Left renal cortex interstitium (tissue), 4 donors: ENCODE measurements around the gene GRAP2. TPM values are rescaled to one million over a fixed set of nuclear protein-coding genes. Genes with fewer than 3 reads are reported as not detected.

Experiments used
- DNase-seq, 4 donors: peaks; one replicate each; pipeline ENCODE4 v3.0.0-alpha.2; 2013; ENCODE audit warnings: low read depth in 4 of 4, low spot score in 2 of 4, missing footprints in 1 of 4
- polyA plus RNA-seq, 4 donors: library from polyadenylated mRNA; unstranded; fragments of 120-200 nt; gene quantifications; one replicate each; pipeline ENCODE4 v1.2.1, GENCODE V29; 2013; ENCODE audit not compliant: insufficient read length in 4 of 4

The GRAP2 gene
- polyA plus RNA-seq, 4 donors = 0.76 to 1.3 (median 1.2) TPM

- DNase-seq = no peak
These were observed 107.2 kb downstream of the GRAP2 start for GRCh38 chr22:40007853-40008710.

DNA sequence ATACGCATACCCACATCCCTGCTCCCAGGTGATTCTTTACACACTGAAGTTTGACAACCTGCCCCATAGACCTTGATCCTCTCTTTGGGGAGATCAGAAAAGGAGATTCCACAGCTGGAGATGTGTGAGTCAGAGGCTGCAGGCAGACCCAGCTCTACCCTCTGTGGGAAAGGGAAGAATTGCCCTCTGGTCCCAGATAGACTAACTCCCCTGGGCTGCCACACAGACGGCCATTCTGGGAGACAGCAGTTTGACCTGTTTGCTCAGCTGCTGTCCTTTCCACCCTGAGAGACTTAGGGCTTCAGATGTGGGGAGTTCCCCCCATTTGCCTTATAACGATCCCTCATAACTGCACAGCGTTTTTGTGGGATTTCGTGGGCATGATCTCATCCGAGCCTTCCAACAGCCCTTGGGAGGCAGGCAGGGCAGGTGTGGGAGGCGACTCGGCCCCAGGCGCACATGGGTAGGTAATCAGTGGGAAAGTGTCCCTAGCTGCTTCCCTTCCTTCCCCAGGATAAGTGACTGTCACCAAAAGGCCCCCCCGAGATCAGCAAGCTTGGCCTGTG, 107.9 kb downstream of the GRAP2 start:
- no peak for DNase-seq

DNA sequence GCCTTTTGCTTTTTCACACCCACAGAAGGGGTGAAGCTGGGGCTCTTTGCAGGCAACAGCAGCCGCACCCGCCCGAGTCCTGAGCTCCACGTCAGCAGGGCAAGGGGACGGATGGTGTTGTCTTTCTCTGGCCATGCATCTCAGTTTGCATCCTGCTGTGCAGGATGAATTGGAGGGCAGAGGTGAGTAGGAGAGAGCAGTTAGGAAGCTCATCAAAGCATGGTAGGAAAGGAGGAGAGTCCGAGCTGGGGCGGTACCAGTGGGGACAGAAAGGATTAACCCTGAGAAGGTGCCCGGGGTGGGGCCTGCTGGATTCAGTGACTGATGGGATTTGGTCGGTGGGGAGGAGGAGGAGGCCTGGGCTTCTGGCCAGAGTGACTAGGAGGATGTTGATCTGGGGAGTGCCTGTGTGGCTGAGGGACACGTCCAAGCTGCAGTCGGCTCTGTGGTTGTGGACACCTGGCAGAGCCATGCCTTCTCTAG, 108.4 kb downstream of the GRAP2 start:
- no peak for DNase-seq

DNA sequence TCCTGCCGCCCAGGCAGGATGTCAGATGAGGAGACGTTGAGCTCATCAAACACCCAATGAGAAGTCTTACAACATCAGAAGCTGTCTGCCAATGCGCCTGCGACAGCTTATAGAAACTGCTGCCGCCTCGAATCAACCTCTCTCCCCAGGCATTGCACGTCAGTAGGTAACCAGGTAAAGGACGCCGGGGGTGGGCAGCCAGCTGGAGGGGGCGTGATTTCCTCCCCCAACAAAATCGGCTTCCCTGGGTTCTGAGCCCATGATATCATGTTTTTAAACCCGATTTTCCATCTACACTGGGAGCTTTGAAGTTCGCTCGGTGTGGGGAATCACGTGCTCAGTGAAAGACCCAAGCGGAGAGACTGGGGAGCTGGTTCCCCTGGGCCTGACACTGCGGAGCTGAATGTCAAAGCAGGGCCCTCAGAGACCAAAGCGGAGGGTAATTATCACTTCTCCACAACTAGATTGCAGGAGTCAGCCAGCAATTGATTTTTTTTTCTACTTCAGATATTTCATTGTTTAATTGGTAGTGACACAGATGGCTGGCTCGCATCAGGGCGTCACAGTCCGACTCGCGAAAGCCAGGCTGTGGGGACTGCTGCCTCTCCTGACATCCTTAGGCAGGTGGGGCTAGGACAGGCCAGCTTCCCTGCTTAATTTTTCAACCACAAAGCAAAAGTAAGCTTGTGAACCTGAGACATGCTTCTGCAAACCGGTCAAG, 109.2 kb downstream of the GRAP2 start:
- DNase-seq = no peak

DNA sequence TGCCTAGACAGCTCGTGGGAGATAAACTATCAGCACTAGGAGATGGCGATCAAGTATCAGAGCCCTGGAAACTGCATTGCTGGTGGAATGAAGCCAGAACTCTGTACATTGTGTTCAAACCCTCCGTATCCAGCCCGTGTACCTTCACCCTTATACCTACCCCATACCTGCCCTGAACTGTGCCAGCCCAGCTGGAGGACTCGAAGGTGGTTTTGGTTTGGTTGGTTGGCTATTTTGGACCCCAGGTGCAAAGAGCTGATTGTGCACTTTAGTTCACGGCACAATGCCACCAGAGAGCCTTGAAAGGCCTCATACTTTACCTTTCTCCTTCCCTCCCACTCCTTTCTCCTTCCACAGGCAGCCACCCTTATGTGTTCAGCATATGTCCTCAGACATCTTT, 109.9 kb downstream of the GRAP2 start:
- no peak for DNase-seq

GRCh38 chr22:40014667-40015248, 113.9 kb downstream of the GRAP2 start:
- DNase-seq = no peak

DNA sequence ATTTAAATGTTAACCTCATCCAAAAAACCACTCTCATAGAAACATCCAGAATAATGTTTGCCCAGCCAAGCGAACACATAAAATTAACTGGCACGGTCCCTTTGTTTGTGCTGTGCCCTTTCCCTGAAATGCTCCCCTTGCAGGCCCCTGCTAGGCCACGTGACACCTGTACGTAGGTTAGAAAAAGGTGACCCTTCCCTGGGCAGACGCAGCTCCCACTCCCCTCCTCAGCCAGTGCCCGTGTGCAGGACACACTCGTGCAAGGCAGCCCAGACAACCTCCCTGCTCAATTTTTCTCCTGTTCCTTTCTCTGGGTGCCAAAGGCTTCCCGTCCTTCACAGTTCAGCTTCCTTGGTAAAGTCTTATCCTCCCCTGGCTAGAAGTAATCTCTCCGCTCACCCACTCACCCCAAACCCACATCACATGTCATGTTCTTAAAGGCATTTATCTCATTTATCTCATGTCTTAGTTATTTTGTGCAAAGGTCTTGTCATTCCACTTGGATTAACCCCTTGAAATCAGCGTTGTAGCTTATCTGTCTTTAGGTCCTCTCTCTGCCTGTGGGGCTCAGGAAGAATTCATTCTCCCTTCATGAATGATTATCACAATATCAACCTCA, 114.6 kb downstream of the GRAP2 start:
- DNase-seq = no peak

DNA sequence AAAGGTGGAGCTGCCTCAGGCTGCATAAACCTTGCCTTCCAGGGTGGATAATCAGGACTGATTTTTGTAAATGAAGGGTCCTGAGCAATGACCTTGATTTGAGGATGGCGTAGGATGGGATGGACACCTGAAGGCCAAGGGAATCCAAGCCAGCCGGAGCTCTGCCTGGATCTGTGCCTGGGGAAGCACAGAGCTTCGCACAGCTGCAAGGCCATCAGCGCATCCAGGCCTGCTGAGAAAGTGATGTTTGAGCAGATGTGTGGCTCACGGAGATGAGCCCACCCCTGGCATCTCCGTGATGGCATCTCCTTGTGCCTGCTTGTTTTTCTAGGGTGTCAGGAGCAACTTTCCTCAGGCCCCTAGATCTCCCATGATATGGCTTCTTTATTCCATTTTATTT, 117.2 kb downstream of the GRAP2 start:
- DNase-seq = no peak

DNA sequence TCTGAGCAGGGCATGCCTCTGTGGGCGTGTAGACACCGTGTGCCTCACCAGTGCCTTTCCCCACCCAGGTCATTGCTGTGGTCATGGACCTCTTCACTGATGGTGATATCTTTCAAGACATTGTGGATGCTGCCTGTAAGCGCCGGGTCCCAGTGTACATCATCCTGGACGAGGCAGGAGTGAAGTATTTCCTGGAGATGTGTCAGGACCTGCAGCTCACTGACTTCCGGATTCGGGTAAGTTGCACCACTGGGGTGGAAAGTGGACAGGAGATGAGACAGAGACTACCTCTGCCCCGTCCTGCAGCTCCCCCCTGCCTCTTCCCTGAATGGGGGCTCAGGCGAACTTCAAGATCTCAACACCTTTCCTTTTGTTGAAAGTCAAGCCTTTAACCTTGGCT, 118.2 kb downstream of the GRAP2 start:
- DNase-seq = no peak

DNA sequence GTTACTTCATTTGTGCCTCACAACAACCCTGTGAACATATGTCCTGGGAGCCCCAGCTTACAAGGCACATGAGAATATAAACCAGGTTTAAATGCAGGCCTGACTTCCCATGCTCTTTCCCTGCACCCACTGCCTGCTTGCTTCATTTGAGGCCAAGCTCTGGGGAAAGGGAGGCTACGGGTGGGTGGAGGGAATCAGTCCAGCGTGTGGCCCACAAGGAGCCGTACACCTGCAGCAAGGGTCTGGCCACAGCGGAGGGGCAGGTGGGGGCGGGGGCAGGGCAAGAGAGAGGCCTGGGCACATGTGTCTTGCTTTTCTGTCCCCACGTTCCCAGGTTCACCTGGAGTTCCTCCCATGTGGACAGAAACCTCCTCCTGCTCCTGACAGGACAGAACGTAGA, 120.1 kb downstream of the GRAP2 start:
- no peak for DNase-seq

- DNase-seq = no peak
These were observed 120.6 kb downstream of the GRAP2 start for GRCh38 chr22:40021401-40022000.

- no peak for DNase-seq
These were observed 121.8 kb downstream of the GRAP2 start for GRCh38 chr22:40022536-40023240.

Other genes starting within 250 kb of the GRAP2 start
- gene ENTHD1, start 7.3 kb upstream of the GRAP2 start, polyA plus RNA-seq = not detected
- gene TMA7B, start 59.3 kb downstream of the GRAP2 start, polyA plus RNA-seq = under 1 TPM in 3 of 4 donors, not detected in 1; 0.14 to 0.47 (median 0.28) TPM
- gene FAM83F, start 93.9 kb downstream of the GRAP2 start, polyA plus RNA-seq = 1 to 10 TPM; 1.9 to 3.2 (median 2.5) TPM